Measurements from ENCODE around the gene ALDH1B1.

DNA sequence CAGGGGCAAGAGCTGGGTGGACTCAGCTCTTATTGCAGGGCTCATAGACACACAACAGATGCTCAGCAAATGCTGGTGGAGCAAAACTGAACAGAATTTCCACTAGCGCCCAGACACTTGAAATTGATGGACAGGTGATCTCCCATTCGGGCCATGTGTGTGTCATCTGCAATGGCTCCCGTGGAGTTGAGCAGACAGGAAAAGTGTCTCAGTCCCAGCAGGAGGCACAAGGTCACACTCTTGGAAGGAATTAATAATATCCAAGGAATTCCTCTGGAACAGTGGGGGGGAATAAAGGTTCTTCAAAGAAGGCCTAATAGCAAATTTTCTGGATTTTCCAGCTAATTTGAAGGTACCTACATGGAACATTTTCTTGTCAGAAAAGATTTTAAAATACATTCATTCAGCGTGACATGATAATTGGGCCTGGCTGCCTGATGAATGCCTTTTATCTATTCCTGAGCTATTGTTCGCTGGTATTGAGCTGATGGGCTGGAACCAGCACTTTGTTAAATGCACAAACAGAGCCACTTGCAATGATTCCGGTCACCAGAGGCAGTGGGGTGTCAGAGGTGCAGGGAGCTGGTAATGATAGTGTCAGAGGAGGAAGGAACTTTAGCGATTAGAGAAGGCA, 31.5 kb upstream of the ALDH1B1 start:
- TF ChIP-seq, protein P1, sequence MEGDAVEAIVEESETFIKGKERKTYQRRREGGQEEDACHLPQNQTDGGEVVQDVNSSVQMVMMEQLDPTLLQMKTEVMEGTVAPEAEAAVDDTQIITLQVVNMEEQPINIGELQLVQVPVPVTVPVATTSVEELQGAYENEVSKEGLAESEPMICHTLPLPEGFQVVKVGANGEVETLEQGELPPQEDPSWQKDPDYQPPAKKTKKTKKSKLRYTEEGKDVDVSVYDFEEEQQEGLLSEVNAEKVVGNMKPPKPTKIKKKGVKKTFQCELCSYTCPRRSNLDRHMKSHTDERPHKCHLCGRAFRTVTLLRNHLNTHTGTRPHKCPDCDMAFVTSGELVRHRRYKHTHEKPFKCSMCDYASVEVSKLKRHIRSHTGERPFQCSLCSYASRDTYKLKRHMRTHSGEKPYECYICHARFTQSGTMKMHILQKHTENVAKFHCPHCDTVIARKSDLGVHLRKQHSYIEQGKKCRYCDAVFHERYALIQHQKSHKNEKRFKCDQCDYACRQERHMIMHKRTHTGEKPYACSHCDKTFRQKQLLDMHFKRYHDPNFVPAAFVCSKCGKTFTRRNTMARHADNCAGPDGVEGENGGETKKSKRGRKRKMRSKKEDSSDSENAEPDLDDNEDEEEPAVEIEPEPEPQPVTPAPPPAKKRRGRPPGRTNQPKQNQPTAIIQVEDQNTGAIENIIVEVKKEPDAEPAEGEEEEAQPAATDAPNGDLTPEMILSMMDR (IDR thresholded peaks at IDR 0.05): no peak
- TF ChIP-seq POLR2A (IDR thresholded peaks at IDR 0.05): no peak
